ENCODE results near the gene P2RY11.

The P2RY11 gene

DNA sequence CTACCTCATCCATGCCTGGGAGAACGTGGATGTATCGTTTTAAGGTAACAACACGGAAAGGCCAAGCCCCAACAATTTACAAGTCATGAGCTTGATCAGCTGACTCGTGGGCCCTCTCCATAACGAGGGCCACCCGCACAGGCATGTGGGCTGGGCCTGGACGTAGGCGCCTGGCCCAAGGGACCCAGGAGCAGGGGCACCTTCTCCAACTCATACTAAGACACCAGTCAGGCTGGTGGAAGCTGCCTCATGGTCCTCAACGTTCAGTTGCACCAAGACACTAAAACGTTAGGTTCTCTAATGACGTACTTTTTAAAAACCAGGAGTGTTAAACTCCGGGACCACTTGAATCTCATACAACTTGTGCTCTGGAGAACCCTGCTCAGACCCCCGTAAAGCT lies 30.0 kb downstream of the P2RY11 start:
- no peak for DNase-seq (ENCODE audit: low spot score)

GRCh38 chr19:10141973-10142372 lies 30.5 kb downstream of the P2RY11 start:
- DNase-seq (ENCODE audit: low spot score): no peak

- DNase-seq (ENCODE audit: low spot score): no peak
Observed at GRCh38 chr19:10142701-10143375, 31.3 kb downstream of the P2RY11 start.

GRCh38 chr19:10143681-10144080 lies 32.2 kb downstream of the P2RY11 start:
- DNase-seq (ENCODE audit: low spot score): no peak

DNA sequence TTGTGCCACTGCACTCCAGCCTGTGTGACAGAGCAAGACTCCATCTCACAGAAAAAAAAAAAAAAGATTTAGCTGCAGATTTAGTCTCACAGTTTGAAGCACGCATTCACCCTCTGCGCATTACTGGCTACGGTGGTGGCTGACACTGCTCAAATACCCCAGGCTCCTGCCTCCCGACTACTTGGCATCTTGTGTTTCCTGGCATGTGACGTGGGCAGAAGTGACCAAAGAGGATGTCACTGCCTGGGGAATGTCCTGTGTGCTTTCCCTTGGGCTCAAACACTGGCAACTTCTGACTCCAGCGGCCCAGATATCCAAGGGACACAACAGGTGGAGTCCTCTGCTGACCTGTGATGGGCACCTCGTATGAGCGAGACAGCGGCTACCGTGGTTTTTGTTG lies 32.9 kb downstream of the P2RY11 start:
- no peak for DNase-seq (ENCODE audit: low spot score)

GRCh38 chr19:10145031-10145430 lies 33.5 kb downstream of the P2RY11 start:
- DNase-seq (ENCODE audit: low spot score): no peak

- DNase-seq (ENCODE audit: low spot score): no peak
Observed at GRCh38 chr19:10146142-10146541, 34.6 kb downstream of the P2RY11 start.

DNA sequence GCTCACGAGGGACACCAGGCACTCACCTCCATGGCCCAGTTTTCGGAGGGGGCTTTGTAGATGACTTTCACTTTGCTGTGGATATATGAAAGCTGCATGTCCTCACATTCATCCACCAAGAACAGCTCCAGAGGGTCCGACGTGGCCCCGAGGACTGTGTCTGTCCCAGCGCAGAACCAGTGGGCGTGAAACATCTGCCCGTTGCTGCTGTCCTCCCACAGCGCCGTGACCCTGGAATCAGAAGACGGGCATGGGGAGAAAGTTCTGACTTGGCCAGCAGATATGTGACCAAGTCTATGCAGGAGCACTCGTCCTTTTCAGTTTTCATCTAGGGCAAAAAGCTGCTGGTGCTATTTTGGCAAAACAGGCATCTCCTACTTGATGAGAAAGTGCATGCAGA lies 37.9 kb downstream of the P2RY11 start:
- DNase-seq (ENCODE audit: low spot score): no peak

- no peak for DNase-seq (ENCODE audit: low spot score)
Observed at GRCh38 chr19:10151521-10151920, 40.0 kb downstream of the P2RY11 start.

GRCh38 chr19:10152100-10152499 lies 40.6 kb downstream of the P2RY11 start:
- no peak for DNase-seq (ENCODE audit: low spot score)

- no peak for DNase-seq (ENCODE audit: low spot score)
Observed at GRCh38 chr19:10155839-10156238, 44.3 kb downstream of the P2RY11 start.

DNA sequence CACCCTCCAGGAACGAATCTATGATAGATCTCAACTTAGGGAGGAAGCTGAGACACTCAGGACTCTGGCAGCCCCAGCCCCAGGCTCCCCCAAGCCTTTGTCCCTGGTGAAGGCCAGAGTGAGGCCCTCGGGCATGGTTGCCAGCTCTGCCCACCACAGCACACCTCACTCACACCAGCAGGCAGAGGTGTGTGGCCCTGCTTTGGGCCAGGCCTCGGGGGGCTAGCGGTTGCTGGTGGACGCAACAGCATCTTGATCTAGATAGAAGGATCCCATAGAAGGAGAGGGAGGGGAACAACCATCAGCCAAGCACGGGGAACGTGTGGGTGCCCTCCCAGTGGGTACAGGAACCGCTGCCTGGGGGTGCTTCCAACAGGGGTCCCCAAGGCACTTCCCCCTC lies 46.6 kb downstream of the P2RY11 start:
- no peak for DNase-seq (ENCODE audit: low spot score)

- DNase-seq (ENCODE audit: low spot score): no peak
Observed at GRCh38 chr19:10158485-10158884, 47.0 kb downstream of the P2RY11 start.

DNA sequence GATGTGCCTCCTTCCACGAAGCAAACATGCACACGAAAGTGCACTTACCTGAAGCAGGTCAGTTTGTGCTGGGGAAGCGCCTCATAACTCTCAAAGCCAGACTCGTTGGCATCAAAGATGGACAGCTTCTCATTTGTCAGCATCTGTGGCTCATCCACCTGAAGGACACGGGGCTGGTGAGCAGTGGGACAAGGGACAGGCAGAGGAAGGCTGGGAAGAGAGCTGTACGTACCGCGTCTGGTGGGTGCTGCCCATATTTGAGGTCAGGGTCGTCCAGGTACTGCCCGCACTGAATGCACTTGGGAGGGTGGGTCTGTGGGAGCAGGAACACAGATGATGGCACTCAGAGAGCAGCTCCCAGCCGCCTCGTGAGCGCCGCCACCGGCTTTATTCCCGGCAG lies 48.1 kb downstream of the P2RY11 start:
- no peak for DNase-seq (ENCODE audit: low spot score)

GRCh38 chr19:10163536-10163935 lies 52.0 kb downstream of the P2RY11 start:
- DNase-seq (ENCODE audit: low spot score): no peak
